ENCODE measurements around the gene FOXJ1.

DNA sequence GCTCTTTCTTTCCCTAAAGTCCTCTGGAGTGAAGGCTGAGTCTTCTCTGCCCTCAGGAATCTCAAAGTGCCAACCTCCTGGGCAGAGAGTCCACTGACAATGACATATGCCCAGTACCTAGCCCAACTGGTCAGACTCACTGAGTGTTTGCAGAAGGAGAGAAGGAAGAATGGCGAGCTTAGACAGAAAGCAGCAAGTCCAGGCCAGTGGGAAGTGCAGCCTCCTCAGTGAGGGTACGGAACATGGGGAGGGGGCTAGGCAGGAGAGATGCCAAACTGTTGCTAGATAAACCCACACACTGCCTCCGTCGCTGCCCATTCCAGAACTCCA, 38.1 kb downstream of the FOXJ1 start:
- TF ChIP-seq, protein P1, sequence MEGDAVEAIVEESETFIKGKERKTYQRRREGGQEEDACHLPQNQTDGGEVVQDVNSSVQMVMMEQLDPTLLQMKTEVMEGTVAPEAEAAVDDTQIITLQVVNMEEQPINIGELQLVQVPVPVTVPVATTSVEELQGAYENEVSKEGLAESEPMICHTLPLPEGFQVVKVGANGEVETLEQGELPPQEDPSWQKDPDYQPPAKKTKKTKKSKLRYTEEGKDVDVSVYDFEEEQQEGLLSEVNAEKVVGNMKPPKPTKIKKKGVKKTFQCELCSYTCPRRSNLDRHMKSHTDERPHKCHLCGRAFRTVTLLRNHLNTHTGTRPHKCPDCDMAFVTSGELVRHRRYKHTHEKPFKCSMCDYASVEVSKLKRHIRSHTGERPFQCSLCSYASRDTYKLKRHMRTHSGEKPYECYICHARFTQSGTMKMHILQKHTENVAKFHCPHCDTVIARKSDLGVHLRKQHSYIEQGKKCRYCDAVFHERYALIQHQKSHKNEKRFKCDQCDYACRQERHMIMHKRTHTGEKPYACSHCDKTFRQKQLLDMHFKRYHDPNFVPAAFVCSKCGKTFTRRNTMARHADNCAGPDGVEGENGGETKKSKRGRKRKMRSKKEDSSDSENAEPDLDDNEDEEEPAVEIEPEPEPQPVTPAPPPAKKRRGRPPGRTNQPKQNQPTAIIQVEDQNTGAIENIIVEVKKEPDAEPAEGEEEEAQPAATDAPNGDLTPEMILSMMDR (IDR thresholded peaks at IDR 0.05), result no peak
- no peak for TF ChIP-seq KDM5A (IDR thresholded peaks at IDR 0.05)
- TF ChIP-seq NFE2L2 (conservative IDR thresholded peaks at IDR 0.05; ENCODE audit: low read length), result no peak
- no peak for TF ChIP-seq CEBPB (IDR thresholded peaks at IDR 0.05)
- no peak for TF ChIP-seq SMC3 (IDR thresholded peaks at IDR 0.05)
- TF ChIP-seq, protein P2, sequence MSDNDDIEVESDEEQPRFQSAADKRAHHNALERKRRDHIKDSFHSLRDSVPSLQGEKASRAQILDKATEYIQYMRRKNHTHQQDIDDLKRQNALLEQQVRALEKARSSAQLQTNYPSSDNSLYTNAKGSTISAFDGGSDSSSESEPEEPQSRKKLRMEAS (IDR thresholded peaks at IDR 0.05), result no peak
- no peak for TF ChIP-seq CHD4 (IDR thresholded peaks at IDR 0.05; ENCODE audit: borderline replicate concordance)
- TF ChIP-seq POLR2A (IDR thresholded peaks at IDR 0.05; ENCODE audit: low read length), result no peak
- TF ChIP-seq CBX2 (IDR thresholded peaks at IDR 0.05; ENCODE audit: borderline replicate concordance, low read depth), result no peak
- no peak for TF ChIP-seq ZC3H11A (IDR thresholded peaks at IDR 0.05)
- no peak for TF ChIP-seq BHLHE40 (IDR thresholded peaks at IDR 0.05; ENCODE audit: low read depth, low read length)
- TF ChIP-seq, protein P3, sequence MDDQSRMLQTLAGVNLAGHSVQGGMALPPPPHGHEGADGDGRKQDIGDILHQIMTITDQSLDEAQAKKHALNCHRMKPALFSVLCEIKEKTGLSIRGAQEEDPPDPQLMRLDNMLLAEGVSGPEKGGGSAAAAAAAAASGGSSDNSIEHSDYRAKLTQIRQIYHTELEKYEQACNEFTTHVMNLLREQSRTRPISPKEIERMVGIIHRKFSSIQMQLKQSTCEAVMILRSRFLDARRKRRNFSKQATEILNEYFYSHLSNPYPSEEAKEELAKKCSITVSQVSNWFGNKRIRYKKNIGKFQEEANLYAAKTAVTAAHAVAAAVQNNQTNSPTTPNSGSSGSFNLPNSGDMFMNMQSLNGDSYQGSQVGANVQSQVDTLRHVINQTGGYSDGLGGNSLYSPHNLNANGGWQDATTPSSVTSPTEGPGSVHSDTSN (IDR thresholded peaks at IDR 0.05), result no peak
- TF ChIP-seq RNF2 (IDR thresholded peaks at IDR 0.05; ENCODE audit: borderline replicate concordance, low read depth), result no peak
